GM19397 (cell line): ENCODE results near the gene ARID4A.
"Not testable (repeated sequence)": the region's sequence is repeated elsewhere in the genome, so short reads cannot be mapped to it uniquely, and the experiment has no call there.

Source experiments
- ATAC-seq: cut with Tn5 transposase; IDR thresholded peaks from one replicate; pipeline ENCODE4 v1.9.1; 2021; ENCODE audit warnings: mild to moderate bottlenecking, moderate library complexity; ENCODE audit not compliant: unreplicated experiment

Gene ARID4A

DNA sequence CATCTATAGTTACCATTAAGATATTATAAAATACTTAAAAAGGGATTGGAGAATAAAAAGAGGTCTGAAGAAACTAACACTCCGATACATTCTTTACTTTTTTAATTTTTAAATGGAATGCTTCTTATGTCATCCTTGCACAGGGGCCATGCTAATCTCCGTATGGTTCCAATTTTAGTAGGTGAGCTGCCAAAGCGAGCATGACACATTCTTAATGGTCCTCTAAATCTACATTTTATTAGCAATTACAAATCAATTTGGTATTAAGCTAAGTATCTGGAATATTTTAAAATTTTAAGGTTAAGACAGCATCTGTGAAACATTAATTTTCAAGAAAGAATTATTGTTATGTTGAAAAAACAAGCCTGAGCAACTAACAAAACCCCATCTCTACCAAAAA is 6.2 kb upstream of the ARID4A start:
- ATAC-seq, result no peak

DNA sequence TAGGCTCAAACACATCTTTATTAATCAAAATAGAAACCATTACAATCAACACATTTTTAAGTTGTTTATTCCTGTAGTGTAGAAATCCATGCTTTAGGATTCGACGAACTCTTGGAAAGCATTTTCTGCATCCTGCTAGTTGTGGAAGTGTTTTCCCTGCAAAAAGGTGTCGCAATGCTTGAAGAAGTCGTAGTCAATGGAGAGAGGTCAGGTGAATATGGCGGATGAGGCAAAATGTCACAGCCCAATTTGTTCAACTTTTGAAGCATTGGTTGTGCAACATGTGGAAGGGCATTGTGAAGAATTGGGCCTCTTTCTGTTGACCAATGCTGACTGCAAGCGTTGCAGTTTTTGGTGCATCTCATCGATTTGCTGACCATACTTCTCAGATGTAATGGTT is 4.2 kb upstream of the ARID4A start:
- no peak for ATAC-seq

DNA sequence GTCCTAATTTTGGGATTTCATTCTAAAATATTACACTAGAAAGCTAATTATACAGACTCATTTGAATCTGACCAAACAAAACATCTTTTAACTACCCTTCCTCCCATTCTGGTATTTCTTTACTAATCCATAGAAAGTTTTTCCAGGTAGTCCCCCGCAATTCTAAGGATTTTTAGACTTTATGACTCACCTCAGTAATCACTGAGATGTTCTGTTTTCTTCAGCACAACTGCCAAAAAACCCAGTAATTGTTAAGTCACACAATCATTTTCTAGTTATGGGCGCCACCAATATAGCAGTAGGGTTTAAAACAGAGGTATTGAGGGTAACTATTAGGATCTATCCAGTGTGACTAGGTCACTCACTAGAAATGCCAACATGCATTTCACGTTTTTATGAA is 1.6 kb upstream of the ARID4A start:
- no peak for ATAC-seq

DNA sequence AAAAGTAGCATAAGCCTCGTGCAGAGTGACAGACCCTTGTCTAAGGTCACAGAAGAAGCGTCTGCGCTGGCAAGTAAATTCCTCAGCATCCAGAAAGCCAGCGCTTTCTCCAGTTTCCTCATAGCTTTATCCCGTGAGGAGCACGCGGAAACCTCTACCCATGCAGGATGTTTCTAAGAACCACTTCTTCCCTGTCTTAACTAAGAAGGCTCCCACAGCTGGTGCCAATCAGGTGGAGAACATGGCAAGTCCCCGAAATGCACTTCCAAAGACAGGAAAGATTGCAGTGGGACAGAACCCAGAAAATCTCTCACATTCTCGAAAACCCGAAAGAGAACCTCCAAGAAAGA is 968 bp upstream of the ARID4A start:
- ATAC-seq, result no peak

DNA sequence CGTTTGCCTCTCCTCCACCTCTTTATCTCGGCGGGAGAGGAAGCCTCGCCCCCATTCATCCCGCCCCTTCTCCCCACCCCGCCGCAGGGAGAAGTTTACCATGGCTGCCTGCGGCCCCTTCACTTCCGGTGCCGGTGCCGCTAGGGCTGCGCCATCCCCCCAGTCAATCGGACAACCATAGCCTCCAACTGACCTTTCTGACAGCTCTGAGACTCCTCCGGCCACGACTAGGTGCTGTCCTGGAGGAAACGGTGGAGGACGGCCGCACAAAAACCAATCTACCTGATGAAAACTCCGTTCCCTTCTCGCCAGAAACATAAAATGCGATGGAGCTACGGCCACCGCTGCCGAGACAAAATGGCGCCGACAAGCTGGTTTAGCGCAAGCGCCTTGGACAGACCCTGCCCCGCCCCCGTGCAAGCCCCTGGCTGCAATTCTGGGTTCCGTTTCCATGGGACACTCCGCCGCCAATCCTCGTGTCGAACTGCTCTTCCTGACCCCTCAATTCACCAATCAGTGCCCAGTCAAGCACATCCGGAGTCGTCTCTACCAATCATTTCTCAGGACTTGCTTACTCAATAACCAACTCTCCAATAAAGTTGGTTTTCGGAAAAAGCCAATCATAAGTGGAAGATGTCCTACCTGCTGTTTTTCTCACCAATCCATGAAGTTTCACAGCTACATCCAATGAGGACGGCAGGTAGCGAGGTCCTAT is 436 bp upstream of the ARID4A start:
- peak; percentile 82 for ATAC-seq

DNA sequence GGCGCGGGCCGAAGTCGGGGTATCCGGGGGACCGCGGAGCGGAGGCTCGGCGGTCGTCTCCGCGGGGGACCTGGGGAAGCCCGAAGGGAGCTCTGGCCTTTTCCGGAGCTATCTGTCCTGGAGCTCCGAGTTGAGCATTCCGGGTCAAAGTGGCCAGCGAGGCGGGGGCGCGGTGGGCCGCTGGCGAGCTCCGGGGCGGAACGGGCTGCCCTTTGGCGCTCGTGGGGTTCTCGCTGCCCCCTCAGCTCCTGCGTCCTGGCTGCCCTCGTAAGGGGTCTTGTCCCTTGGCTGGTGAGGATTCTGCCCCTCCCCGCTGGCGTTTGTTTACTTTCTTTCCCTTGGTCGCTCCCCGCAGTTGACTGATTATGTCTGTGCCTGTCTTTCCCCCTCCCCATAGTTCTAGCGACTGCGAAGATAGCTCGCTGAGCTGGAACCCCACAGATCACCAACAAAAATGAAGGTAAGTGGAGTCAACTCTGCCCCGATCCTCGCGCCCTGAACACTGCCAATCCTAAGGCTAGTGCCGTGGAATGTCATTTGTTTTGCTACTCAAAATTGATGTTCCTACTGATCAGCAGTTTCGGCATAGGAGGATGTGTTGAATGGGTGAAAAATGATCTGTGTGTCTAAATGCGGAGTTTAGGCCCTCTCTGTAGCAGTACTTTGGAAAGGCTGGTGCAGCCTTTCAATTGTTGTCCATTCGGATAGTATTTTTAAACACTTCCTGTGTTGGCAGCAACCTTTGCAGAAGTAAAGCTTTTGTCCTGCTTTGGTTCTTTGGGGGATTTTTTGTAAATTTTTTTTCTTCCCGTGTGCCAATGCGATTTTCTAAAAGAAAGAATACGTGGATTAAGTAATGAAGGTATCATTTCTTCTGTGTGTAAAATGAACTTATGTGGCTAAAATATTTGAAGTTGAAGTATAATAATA is 1.3 kb downstream of the ARID4A start:
- ATAC-seq, result no peak

DNA sequence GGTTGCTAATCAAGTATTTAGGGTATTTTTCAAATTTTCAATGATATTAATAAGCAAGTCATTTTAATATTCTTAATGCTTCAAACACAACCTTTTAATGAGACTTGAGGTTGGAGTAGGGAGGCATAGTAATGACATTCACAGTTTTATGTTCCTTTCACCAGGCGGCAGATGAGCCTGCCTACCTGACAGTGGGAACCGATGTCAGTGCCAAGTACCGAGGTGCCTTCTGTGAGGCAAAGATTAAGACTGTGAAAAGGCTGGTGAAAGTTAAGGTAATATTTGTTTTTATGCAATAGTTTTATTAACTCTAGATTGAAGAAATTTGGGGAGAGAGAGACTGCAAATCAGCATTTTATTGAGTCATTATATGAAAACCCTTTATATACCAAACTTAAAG is 3.1 kb downstream of the ARID4A start:
- no peak for ATAC-seq

DNA sequence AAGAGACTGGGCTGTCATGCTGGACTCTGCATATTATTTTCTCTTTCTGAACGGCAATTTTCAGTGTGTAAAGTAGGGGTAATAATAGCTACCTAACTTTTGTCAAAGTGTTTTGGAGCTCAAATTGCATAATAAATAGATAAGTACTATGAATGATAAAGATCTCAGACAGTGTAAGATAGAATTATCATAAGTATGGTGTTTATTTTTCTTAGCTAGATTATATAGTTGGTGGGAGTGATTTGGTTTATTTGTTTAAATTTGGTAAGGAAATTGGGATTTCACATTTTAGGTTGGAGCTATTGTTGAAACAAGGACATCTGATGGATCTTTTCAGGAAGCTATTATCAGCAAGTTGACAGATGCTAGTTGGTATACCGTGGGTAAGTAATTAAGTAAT is 7.4 kb downstream of the ARID4A start:
- no peak for ATAC-seq

DNA sequence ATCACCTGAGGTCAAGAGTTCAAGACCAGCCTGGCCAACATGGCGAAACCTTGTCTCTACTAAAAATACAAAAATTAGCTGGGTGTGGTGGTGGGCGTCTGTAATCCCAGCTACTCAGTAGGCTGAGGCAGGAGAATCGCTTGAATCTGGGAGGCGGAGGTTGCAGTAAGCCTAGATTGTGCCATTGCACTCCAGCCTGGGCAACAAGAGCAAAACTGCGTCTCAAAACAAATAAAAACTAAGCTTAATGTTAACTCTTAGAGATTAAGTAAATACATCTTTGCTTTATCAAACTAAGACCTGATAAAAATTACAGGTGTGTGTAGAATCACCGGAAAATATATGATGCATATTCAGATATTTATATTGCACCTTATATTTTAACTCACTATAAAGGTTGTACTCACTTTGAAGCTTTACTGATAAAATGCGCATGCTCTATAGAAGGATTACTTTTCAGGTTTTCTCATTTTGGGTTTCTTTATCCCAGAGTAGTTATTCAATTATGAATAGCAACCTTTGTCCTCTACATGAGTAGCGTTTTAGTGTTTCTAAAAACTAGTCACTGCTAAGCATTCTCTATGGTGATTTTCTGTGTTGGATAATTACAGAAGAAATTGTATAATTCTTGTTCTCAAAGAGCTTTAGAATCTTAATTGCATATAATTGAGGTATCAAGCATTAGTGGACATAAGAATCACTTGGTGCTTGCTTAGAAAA is 9.4 kb downstream of the ARID4A start:
- ATAC-seq, result no peak

DNA sequence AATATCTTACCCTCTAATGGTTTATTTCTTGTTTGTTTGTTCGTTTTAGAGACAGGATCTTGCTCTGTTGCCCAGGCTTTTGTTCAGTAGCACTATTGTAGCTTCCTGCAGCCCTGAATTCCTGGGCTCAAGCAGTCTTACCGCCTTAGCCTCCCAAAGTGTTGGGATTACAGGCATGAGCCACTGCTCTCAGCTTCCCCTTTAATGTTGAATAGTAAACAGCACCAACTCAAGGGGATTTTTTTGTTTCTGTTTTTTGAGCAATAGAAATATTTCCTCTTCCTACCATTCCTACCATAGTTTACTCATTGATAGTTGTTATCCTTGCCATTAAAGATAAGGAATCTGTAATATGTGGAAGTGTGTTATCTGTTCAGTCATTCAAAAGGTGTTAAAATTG is 10.7 kb downstream of the ARID4A start:
- no peak for ATAC-seq

DNA sequence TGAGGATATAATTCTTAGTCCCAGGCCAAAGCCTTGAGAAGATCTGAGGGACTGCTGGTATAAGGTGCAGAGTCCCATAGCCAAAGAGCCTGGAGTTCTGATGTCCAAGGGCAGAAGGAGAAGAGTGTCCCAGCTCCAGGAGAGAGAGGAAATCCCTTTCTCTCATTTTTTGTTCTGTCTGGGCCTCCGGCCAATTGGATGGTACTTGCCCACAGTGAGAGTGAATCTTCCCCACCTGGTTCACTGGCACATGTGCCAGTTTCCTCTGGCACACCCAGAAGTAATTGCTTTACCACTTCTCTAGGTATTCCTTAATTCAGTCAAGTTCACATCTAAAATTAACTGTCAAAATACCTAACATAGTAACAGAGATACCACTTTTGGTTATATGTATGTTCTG is 15.3 kb downstream of the ARID4A start:
- no peak for ATAC-seq

DNA sequence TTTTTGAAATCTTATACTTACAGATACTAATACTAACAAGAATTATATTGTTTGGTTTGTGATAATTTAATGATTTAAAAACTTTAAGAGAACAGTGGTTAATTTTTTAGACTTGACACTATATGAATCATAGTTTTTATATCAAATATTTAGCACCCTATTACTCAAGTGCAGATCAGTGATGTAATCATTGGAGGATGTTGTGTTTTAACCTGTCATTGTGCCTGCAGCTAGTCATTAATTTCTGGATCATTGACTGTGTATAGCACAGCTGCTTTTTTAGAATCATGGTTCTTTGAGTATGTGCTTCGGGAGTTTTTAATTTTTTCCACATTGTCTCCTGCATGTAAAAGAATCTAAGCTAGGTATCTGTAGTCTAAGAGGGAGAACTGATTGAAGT is 17.3 kb downstream of the ARID4A start:
- no peak for ATAC-seq

DNA sequence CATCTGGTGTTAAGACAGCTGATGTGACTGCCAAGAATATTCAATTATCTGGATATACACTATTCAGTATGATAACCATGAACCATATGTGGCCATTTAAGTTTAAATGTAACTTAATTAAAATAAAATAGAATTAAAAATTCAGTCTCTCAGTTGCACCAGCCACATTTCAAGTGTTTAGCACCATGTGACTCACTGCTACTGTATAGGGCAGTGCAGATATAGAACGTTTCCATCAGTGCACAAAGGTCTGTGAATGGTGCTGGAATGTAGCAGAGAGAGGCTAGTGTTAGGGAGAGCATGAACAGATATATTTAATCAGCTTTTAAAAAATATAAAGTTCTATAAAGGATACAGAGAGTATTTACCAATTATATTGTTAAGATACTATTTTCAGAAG is 28.7 kb downstream of the ARID4A start:
- ATAC-seq, result no peak

DNA sequence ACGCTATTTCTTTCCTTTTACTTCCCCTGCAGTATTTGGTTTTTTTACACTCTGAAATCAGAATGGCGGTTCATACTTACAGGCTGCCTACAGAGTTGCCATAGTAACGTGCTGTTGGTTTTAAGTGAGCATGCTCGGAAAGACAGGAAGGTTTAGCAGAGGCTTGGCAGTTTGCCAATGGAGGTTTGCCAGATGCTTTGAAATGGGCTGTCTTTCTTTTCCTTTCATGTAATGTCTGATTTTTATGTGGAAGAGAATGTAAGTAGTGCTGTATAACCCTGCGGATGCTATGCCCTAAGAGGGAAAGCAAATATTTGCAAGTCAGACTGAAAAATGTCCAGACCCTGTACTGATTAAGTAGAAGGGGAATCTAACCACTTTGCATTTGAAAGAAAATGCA is 32.8 kb downstream of the ARID4A start:
- ATAC-seq, result peak; percentile 91

DNA sequence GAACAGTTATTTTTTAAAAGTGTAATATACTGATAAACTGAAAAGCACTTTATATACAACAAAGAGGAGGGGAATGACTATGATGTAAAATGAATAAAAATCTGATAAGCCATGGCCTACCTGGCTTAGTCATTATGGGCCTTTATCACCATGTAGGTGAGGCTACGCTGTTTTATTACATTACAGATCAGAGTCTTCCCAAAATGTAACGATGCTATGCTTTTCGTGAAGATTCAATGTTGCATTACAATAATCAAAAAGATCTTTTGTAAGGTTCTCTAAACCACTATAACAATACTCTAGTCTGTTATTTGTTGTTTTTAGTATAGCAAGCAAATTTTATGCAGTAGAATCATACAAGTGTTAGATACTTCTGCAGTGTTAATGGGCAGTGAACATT is 34.2 kb downstream of the ARID4A start:
- no peak for ATAC-seq

DNA sequence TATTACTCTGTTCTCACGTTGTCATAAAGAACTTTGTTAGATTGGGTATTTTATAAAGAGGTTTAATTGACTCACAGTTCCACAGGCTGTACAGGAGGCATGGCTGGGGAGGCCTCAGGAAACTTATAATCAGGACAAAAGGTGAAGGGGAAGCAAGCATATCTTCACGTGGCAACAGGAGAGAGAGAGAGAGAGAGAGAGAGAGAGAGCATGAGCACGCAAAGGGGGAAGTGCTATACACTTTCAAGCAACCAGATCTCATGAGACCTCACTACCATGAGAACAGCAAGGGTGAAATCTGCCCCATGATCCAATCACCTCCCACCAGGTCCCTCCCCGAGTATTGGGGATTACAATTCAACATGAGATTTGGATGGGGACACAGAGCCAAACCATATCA is 41.3 kb downstream of the ARID4A start:
- not testable (repeated sequence) for ATAC-seq

DNA sequence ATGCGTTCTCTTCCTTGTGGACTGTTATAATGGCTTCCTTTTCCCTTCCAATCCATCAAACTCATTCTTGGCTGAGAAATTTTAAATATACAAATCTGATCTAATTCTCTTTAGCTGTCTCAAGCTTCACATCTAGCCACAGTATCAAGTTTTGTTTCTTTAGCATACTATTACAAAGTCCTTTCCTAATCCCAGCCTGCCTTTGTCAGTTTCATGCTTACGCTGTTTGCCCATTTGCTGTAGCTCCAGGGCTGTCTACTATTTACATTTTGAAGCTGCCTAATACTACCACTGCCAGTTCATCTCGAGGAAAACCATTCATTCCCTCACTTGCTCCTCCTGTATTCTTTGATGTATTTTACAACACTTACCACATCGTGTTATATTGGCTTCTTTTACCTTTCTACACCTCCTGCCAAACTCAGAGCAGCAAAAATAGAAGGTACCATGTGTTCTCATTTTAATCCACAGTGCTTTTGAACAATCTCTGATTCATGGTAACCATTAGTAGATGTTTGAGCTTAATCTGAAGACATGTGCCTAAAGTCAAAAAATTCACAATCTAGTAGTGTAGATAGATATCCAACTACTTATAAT is 42.9 kb downstream of the ARID4A start:
- no peak for ATAC-seq

DNA sequence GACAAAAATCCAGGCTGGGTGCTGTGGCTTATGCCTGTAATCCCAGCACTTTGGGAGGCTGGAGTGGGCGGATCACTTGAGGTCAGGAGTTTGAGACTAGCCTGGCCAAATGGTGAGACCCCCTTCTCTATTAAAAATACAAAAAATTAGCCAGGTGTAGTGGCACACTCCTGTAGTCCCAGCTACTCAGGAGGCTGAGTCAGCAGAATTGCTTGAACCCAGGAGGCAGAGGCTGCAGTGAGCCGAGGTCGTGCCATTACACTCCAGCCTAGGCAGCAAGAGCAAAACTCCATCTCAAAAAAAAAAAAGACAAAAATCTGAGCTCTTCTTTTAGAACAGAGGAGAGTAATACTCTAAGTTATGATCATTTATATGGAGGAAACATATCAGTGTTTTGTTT is 45.2 kb downstream of the ARID4A start:
- ATAC-seq, result not testable (repeated sequence)

DNA sequence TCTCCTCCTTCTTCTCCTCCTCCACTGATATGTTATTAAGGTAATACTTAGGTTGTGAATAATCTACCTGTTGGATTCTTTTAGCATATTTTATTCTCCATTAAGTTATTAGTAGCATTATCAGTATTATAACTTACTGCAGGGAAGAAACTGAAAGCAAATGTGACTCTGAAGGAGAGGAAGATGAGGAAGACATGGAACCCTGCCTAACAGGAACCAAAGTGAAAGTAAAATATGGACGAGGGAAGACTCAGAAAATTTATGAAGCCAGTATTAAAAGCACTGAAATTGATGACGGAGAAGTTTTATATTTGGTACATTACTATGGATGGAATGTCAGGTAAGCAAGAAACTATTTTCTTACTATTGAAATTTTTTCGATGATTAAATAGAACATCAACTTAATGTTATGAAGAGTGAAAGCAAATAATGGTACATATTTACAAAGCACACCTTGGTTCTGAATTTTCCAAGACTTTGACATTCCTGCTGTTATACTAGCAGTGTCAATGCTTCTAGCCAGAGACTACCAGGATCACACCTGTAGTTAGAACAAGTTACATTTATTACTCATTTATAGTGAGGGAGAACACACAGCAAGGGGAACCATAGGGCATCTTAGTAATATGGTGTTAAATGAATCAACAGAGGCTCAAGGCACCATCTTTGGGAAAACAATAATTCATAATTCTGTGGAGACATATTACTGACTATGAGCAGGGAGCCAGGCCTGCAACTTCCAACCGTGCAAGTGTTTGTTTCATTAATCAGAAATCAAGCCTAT is 55.4 kb downstream of the ARID4A start:
- ATAC-seq, result no peak

DNA sequence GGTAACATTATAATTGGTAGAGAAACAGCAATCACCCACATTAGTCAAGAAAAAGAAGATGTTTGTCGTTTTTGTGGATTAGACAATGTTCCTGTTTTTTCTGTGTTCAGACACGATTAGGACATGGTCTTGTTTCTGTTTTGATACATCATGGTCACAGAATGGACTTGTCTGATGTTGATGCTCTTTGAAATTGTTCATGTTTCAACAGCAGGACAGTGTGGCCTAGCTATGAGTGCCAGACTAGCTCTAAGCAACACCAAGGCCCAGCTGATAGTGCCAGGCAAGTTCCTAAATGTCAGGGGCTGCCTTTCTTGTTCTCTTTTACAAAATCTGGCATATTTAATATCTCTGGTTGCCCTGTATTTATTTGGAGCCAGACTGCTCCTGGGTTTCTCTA is 56.5 kb downstream of the ARID4A start:
- ATAC-seq, result no peak

DNA sequence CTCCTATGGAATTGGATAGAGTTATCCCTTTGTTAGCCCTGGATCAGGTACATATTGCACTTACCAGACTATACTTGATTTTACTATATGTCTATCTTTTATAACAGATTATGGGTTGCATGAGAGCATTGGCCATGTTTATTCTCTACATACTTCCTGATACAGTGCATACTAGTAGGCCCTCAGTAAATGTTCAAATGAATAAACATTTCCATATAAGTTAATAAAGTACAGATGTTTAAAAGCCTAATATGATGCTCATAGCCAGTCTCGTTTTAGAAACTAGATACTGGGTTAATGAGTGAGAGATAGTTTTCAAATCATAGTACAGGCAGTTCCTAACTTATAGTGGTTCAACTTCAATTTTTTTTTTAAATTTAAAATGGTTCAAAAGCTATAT is 57.9 kb downstream of the ARID4A start:
- ATAC-seq, result no peak
